ENCODE data around the gene IL15RA. TPM values are rescaled to one million over a fixed set of nuclear protein-coding genes. Genes with fewer than 3 reads are reported as not detected.

Gene IL15RA
- total and polyA plus RNA-seq, 2 donors (not counting 1 experiment from before 2014, with no cell fraction given) = 9.3 to 9.6 TPM

GRCh38 chr10:6025683-6026255 lies 48.4 kb upstream of the IL15RA start:
- H3K4me2 ChIP-seq (replicated peaks; ENCODE audit: low read depth, low read length, poor library complexity, severe bottlenecking) = no peak overlapping the region
- H3K4me1 ChIP-seq (ENCODE audit: control insufficient read depth in 2 of 2, insufficient read depth in 2 of 2, low read length in 2 of 2) = peaks cover 0 to 5% of the 10 kb centered on the region in 2 donors
- Mint-ChIP-seq H3K4me3 (no peak overlapping the region), H3K9me3 (ENCODE audit: insufficient read depth) (peaks cover 4% of the 10 kb centered on the region), H3K27ac (no peak overlapping the region), H3K4me1 (peaks cover 5% of the 10 kb centered on the region), H3K27me3 (no peaks in the 10 kb centered on the region)
- ChIA-PET CTCF (interaction anchor here (1.0 to 1.5 kb wide), 2 partner anchors 12 to 61 kb away, joined by 3 read pairs; no protein-coding TSS in a partner anchor), POLR2A (interaction anchor here (0.7 kb wide), 1 partner anchor 11 kb away, joined by 5 read pairs; no protein-coding TSS in a partner anchor)
- peaks cover 0 to 32% of the 10 kb centered on the region in 2 experiments for H3K36me3 ChIP-seq (replicated peaks in 1 of 2; ENCODE audit: control extremely low read depth in 1 of 2, control insufficient read depth in 1 of 2, extremely low read depth in 1 of 2, insufficient read depth in 2 of 2, low read length in 1 of 2)
- TF ChIP-seq EZH2 (IDR thresholded peaks at IDR 0.05; ENCODE audit: borderline replicate concordance, insufficient read depth, low read depth, low read length, poor library complexity, severe bottlenecking) = no peak
- TF ChIP-seq CTCF (IDR thresholded peaks at IDR 0.05) = no peak
- H3K9ac ChIP-seq (ENCODE audit: low read length) = no peak overlapping the region
- no peaks in the 10 kb centered on the region for H3K79me2 ChIP-seq (ENCODE audit: control insufficient read depth, insufficient read depth, low read length)
- H3K9me3 ChIP-seq (ENCODE audit: control extremely low read depth in 1 of 3, control insufficient read depth in 2 of 3, insufficient read depth in 1 of 3, low read length in 2 of 3) = peaks cover 0 to 3% (median 0%) of the 10 kb centered on the region in 3 donors
- H3K4me3 ChIP-seq (ENCODE audit: control extremely low read depth in 1 of 5, extremely low read depth in 1 of 5, insufficient read depth in 1 of 5, low read depth in 2 of 5, low read length in 4 of 5) = no peak overlapping the region
- no peaks in the 10 kb centered on the region for H4K20me1 ChIP-seq (ENCODE audit: control insufficient read depth, insufficient read depth, low read length, poor library complexity, severe bottlenecking)
- intact Hi-C loops (cut with micrococcal nuclease) = no loop called here
- H3K27me3 ChIP-seq (replicated peaks in 1 of 4; ENCODE audit: control extremely low read depth in 1 of 4, control insufficient read depth in 3 of 4, insufficient read depth in 4 of 4, low read length in 3 of 4) = no peaks in the 10 kb centered on the region
- 97% methylated on average over 5 of the region's 6 CpGs for WGBS (ENCODE audit: insufficient coverage)
- ATAC-seq (ENCODE audit: low read depth) (no peak), DNase-seq (no peak)
- H2AFZ ChIP-seq (ENCODE audit: insufficient read depth, low read depth, low read length, poor library complexity, severe bottlenecking) = no peak overlapping the region
- no peak overlapping the region for H3K27ac ChIP-seq (ENCODE audit: low read length in 2 of 2)

GRCh38 chr10:6024334-6024682 lies 47.0 kb upstream of the IL15RA start:
- Mint-ChIP-seq H3K27me3 (no peaks in the 10 kb centered on the region), H3K27ac (no peak overlapping the region), H3K4me1 (peaks cover 5% of the 10 kb centered on the region), H3K9me3 (ENCODE audit: insufficient read depth) (no peaks in the 10 kb centered on the region), H3K4me3 (no peak overlapping the region)
- Histone ChIP-seq H3K4me2 (replicated peaks; ENCODE audit: low read depth, low read length, poor library complexity, severe bottlenecking) (no peak overlapping the region), H3K27ac (ENCODE audit: low read length in 2 of 2) (no peak overlapping the region), H3K4me3 (ENCODE audit: control extremely low read depth in 1 of 5, extremely low read depth in 1 of 5, insufficient read depth in 1 of 5, low read depth in 2 of 5, low read length in 4 of 5) (no peak overlapping the region), H4K20me1 (ENCODE audit: control insufficient read depth, insufficient read depth, low read length, poor library complexity, severe bottlenecking) (no peaks in the 10 kb centered on the region), H3K27me3 (replicated peaks in 1 of 4; ENCODE audit: control extremely low read depth in 1 of 4, control insufficient read depth in 3 of 4, insufficient read depth in 4 of 4, low read length in 3 of 4) (no peaks in the 10 kb centered on the region), H3K9ac (ENCODE audit: low read length) (no peak overlapping the region), H3K36me3 (replicated peaks in 1 of 2; ENCODE audit: control extremely low read depth in 1 of 2, control insufficient read depth in 1 of 2, extremely low read depth in 1 of 2, insufficient read depth in 2 of 2, low read length in 1 of 2) (peaks cover 0 to 32% of the 10 kb centered on the region in 2 experiments), H3K79me2 (ENCODE audit: control insufficient read depth, insufficient read depth, low read length) (no peaks in the 10 kb centered on the region), H3K9me3 (ENCODE audit: control extremely low read depth in 1 of 3, control insufficient read depth in 2 of 3, insufficient read depth in 1 of 3, low read length in 2 of 3) (no peaks in the 10 kb centered on the region), H2AFZ (ENCODE audit: insufficient read depth, low read depth, low read length, poor library complexity, severe bottlenecking) (no peak overlapping the region), H3K4me1 (ENCODE audit: control insufficient read depth in 2 of 2, insufficient read depth in 2 of 2, low read length in 2 of 2) (peaks cover 0 to 5% of the 10 kb centered on the region in 2 donors)
- ATAC-seq (ENCODE audit: low read depth) = no peak
- intact Hi-C loops (cut with micrococcal nuclease) = no loop called here
- no peak for TF ChIP-seq CTCF (IDR thresholded peaks at IDR 0.05)
- no peak for TF ChIP-seq EZH2 (IDR thresholded peaks at IDR 0.05; ENCODE audit: borderline replicate concordance, insufficient read depth, low read depth, low read length, poor library complexity, severe bottlenecking)
- no peak for DNase-seq
- ChIA-PET CTCF (interaction anchor here (1.3 kb wide), 1 partner anchor 62 kb away, joined by 4 read pairs; no protein-coding TSS in a partner anchor), POLR2A (no interaction called here)
- 83% methylated on average over 6 of the region's 10 CpGs for WGBS (ENCODE audit: insufficient coverage)

All from B cell (primary cell).